Astrocyte of the cerebellum (primary cell): ENCODE data around the gene ZBTB43.

Experiments used
- DNase-seq: peaks from one replicate; pipeline ENCODE4 v3.0.0-alpha.2; 2011; ENCODE audit warnings: low read depth
- H3K4me3 ChIP-seq: 2 replicates; pipeline ENCODE4 v1.5.1; 2011; ENCODE audit warnings: mild to moderate bottlenecking, low read depth, low read length, moderate library complexity
- in situ Hi-C: cut with HindIII; loops from 2 replicates; pipeline ENCODE4 v1.10.0; 2017; ENCODE audit warnings: low sequenced_read_pairs
- TF ChIP-seq, protein P1 (sequence below): IDR thresholded peaks from 2 replicates; pipeline ENCODE4 v1.5.1; 2012; ENCODE audit warnings: low read length, low read depth, moderate library complexity, mild to moderate bottlenecking; ENCODE audit errors: missing control alignments

Gene ZBTB43

DNA sequence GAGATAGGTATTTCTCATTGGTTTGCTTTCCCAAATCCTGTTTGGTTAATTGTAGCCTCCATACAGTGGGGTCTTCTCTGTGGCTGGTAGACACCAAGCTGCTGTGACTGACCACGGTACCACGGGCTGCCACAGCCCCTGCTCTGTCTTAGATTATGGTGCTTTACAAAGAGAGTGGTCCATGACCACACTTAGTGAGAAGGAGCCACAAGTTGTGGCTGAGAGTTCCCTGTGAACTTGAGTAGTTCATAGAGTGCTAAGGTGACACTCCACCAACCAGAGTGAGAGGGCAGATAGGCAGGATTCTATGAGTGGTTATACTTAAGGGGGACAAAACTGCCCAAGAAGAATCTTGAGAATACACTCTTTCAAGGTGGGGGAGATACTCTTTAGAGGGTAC lies 29.8 kb downstream of the ZBTB43 start:
- TF ChIP-seq, protein P1, sequence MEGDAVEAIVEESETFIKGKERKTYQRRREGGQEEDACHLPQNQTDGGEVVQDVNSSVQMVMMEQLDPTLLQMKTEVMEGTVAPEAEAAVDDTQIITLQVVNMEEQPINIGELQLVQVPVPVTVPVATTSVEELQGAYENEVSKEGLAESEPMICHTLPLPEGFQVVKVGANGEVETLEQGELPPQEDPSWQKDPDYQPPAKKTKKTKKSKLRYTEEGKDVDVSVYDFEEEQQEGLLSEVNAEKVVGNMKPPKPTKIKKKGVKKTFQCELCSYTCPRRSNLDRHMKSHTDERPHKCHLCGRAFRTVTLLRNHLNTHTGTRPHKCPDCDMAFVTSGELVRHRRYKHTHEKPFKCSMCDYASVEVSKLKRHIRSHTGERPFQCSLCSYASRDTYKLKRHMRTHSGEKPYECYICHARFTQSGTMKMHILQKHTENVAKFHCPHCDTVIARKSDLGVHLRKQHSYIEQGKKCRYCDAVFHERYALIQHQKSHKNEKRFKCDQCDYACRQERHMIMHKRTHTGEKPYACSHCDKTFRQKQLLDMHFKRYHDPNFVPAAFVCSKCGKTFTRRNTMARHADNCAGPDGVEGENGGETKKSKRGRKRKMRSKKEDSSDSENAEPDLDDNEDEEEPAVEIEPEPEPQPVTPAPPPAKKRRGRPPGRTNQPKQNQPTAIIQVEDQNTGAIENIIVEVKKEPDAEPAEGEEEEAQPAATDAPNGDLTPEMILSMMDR = no peak
- in situ Hi-C loops = no loop called here
- DNase-seq = no peak
- H3K4me3 ChIP-seq = no peak overlapping the region

DNA sequence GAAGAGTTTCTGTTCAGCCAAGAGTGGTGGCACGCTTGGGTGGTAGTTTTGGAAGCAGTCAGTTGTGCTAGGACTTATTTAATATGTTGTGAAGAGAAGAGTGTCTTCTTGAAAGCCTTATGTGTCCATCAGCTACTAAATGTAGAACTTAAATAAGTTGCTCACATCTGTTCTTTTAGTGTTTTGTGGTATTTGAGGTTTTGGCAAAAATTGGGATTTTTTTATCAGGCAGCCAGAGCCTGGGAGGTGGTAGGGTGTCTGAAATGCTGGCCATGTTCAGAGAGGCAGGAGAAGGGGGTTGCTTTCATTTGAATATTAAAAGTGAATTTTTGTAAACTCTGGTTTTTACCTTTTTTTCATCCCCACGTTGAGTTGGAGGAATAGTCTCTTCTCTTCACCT lies 31.4 kb downstream of the ZBTB43 start:
- TF ChIP-seq, protein P1 = no peak
- in situ Hi-C loops = no loop called here
- peak; percentile 54 for DNase-seq
- H3K4me3 ChIP-seq = no peak overlapping the region

DNA sequence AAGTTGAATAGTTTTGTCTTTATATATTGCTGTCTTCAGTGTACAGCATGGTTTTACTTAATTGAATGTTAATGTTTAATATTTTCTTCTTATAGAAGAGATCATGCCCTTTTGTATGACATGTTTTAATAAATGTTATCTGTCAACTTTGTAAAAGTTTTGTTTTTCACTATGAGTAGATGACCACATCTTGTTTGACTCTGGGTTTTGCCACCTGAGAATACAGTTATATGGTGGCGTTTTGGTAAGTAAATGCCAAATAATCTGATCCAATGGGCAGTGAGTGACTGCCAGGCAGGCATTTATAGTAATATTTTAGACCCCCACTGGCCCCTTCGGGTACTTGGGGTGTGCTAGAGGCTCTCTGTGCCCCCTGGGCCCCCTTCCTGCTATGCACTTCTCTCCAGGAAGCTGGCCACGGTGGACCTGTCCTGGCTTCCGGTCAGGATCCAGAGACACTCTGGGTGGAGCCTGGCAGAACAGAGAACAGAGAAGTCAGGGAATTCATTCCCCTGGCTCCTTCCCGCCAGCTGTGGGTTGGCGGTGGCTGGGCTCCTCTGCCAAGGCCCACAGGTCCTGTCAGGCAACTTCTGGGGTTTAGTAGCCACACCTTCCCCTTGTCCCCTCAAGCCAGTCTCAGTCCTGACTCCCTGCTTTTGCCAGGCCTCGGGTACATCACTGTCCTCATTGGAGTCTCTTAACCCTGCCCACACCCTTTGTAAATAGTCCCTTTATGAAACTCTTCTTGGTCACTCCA lies 33.4 kb downstream of the ZBTB43 start:
- in situ Hi-C loops = no loop called here
- H3K4me3 ChIP-seq = no peak overlapping the region
- DNase-seq = no peak
- TF ChIP-seq, protein P1 = no peak

DNA sequence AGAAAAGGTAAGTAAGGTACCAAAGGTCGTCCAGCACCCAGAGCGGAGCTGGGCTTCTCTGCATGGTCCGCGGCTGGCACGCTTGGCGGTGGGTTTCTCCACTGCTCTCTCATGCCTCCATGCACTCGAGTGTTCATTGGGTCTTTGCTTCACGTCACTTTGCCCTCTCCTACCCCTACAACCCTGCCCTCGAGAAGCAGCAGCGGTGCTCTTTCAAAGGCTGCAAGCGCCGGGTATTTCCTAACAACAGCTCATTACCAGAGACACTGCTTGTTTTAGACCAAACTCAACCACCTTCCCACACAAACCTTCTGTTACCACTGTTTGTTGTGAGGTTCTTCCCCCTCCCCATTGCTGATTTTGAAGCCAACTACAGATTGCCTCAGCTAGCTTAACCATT lies 34.1 kb downstream of the ZBTB43 start:
- TF ChIP-seq, protein P1 = no peak
- in situ Hi-C loops = no loop called here
- no peak for DNase-seq

GRCh38 chr9:126839301-126839700 lies 34.5 kb downstream of the ZBTB43 start:
- in situ Hi-C loops = no loop called here
- TF ChIP-seq, protein P1 = no peak
- DNase-seq = no peak
- no peak overlapping the region for H3K4me3 ChIP-seq

More for the DNA sequence above, 34.1 kb downstream of the ZBTB43 start:
- H3K4me3 ChIP-seq = no peak overlapping the region

GRCh38 chr9:126842220-126842842 lies 37.5 kb downstream of the ZBTB43 start:
- TF ChIP-seq, protein P1 = no peak
- in situ Hi-C loops = no loop called here
- no peak overlapping the region for H3K4me3 ChIP-seq
- DNase-seq = no peak
